GM12878 (cell line): ENCODE measurements around the gene MPDZ.

Experiments used
- CHD4 ChIP-seq: fragments of 200-600 bp; sonication (generic); IDR thresholded peaks from 2 replicates; pipeline ENCODE4 v1.6.1; 2016; ENCODE audit warnings: mild to moderate bottlenecking
- CTCF ChIP-seq, 3 experiments: IDR thresholded peaks in 2 of 3; conservative IDR thresholded peaks in 1 of 3; 2 replicates each; pipeline ENCODE4 v1.5.1; 2011; ENCODE audit warnings: low read depth in 3 of 3, low read length in 3 of 3, mild to moderate bottlenecking in 3 of 3, control low read depth in 2 of 3, moderate library complexity in 2 of 3, inconsistent platforms in 1 of 3, mixed read lengths in 1 of 3; ENCODE audit not compliant: control insufficient read depth in 2 of 3, insufficient read depth in 1 of 3; ENCODE audit errors: extremely low read depth in 1 of 3
- GABPA ChIP-seq: IDR thresholded peaks from 2 replicates; pipeline ENCODE4 v1.6.1; 2014; ENCODE audit warnings: antibody characterized with exemption, low read depth, mild to moderate bottlenecking, inconsistent platforms
- IKZF1 ChIP-seq: fragments of 450-650 bp; conservative IDR thresholded peaks from 2 replicates; pipeline ENCODE4 v1.6.1; 2017; ENCODE audit warnings: antibody characterized with exemption, mild to moderate bottlenecking
- SUPT20H ChIP-seq: IDR thresholded peaks from 2 replicates; pipeline ENCODE4 v1.6.1; 2011; ENCODE audit warnings: low read depth, mild to moderate bottlenecking, low read length, moderate library complexity, borderline replicate concordance; ENCODE audit not compliant: control insufficient read depth
- YY1 ChIP-seq: IDR thresholded peaks from 2 replicates; pipeline ENCODE4 v1.6.1; 2011; ENCODE audit warnings: low read depth, mild to moderate bottlenecking, low read length

GRCh38 chr9:13210306-13210705 is 69.2 kb downstream of the MPDZ start:
- TF ChIP-seq CTCF (IDR thresholded peaks at IDR 0.05 in 2 of 3, conservative IDR thresholded peaks at IDR 0.05 in 1 of 3; ENCODE audit: control insufficient read depth in 2 of 3, extremely low read depth in 1 of 3, insufficient read depth in 1 of 3, low read depth in 3 of 3, low read length in 3 of 3) (no peak), SUPT20H (no peak), CHD4 (no peak), YY1 (no peak), GABPA (no peak), IKZF1 (no peak)
